Large intestine (tissue), 3 donors: Measurements from ENCODE around the gene FARP1. TPM values are rescaled to one million over a fixed set of nuclear protein-coding genes. Genes with fewer than 3 reads are reported as not detected.
"Not testable (repeated sequence)": the region's sequence is repeated elsewhere in the genome, so short reads cannot be mapped to it uniquely, and the experiment has no call there.

Experiments
- DNase-seq, 2 donors: peaks; one replicate each; pipeline versions ENCODE4 v3.0.0 to v3.0.0-alpha.2; 2013
- H3K27ac ChIP-seq: one replicate; pipeline ENCODE4 v1.5.1; 2013; ENCODE audit warnings: low read length
- H3K27me3 ChIP-seq: 2 replicates; pipeline ENCODE4 v1.6.1; 2013; ENCODE audit warnings: low read length; ENCODE audit not compliant: control insufficient read depth, insufficient read depth
- H3K36me3 ChIP-seq: 2 replicates; pipeline ENCODE4 v1.6.1; 2013; ENCODE audit warnings: low read length; ENCODE audit not compliant: control insufficient read depth, insufficient read depth
- H3K4me1 ChIP-seq: one replicate; pipeline ENCODE4 v1.6.1; 2013; ENCODE audit warnings: low read length; ENCODE audit not compliant: control insufficient read depth, insufficient read depth
- H3K4me3 ChIP-seq: one replicate; pipeline ENCODE4 v1.5.1; 2013; ENCODE audit warnings: low read length
- H3K9me3 ChIP-seq: one replicate; pipeline ENCODE4 v1.6.1; 2013; ENCODE audit warnings: mild to moderate bottlenecking, low read depth, low read length, moderate library complexity; ENCODE audit not compliant: control insufficient read depth
- WGBS: methylation state at CpG from one replicate; pipeline ENCODE4 v1.1.5; 2013; ENCODE audit warnings: low lambda C conversion rate; ENCODE audit not compliant: insufficient coverage; 5-methylcytosine and 5-hydroxymethylcytosine counted together
- polyA plus RNA-seq: library from polyadenylated mRNA; unstranded; fragments of 120-200 nt; gene quantifications from one replicate; pipeline ENCODE4 v1.2.1, GENCODE V29; 2013

FARP1 gene
- polyA plus RNA-seq, 1 donor, result 27.6 TPM

DNA sequence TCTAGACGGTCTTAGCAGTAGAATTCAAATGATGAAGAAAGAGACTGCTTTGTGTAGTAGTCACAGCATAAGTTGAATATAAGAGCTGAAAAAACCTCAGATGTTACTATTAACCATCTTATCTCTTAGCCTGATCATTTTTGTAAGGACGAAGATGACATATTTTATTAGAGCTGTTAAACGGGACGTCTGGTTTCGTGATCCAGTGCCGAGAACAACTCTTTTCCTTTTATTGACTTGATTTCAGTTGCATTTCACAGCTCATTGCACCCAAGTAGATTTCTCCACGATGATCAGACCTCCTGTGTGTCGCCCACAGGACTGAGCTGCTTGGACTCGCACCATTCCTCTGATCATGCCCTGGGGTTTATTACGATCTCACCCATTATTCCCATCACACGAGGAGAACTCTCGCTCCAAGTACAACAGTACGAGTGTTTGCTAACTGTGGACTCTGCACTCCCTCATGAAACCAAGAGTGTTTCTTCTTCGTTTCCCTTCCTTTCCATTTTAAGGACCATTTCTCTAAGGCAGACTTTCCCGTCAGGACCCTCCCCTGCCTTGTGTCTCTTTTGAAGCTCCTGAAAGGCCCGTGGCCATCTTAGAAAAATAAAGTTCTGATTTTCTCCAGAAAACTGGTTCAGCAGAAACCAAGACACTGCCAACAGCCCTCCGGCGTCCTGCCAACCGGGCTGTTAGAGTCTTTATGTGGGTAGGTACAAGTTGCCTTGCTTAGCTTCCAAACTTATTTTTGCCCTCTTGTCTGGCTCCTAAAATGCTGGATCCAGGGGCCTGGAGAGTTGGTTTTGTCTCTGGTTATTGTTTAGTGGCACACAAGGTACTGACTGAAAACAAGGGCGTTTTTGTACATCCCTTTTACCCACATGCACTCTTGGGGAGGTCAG lies 82.4 kb downstream of the FARP1 start:
- Histone ChIP-seq H3K27me3 (no peaks in the 10 kb centered on the region), H3K4me1 (no peaks in the 10 kb centered on the region), H3K27ac (no peak overlapping the region), H3K9me3 (peaks cover 5% of the 10 kb centered on the region), H3K36me3 (no peaks in the 10 kb centered on the region), H3K4me3 (no peak overlapping the region)
- no peak for DNase-seq
- 100% methylated on average over 4 of the region's 20 CpGs for WGBS

DNA sequence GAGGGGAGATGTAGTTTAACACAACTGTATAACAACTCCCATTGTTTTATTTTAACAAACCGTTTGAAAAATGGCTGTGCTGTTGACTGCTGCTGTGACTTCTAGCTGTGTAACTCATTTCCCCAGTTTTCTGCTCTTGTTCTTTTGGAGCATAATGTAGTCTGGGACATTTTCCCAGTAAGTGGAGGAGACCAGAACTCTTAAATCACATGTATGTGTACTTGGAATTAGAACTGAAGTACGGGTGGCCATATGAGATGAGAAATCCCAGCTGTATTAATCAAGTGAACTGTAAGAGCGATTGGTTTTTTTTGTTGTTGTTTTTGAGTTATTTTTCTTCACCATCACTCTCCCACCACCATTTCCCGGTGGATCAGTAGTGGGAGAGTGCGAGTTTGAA lies 83.6 kb downstream of the FARP1 start:
- Histone ChIP-seq H3K27me3 (no peaks in the 10 kb centered on the region), H3K27ac (no peak overlapping the region), H3K36me3 (no peaks in the 10 kb centered on the region), H3K9me3 (peaks cover 5% of the 10 kb centered on the region), H3K4me3 (no peak overlapping the region), H3K4me1 (no peaks in the 10 kb centered on the region)
- DNase-seq, result no peak
- WGBS, result no CpG with 5 or more reads among the region's 5 CpGs

DNA sequence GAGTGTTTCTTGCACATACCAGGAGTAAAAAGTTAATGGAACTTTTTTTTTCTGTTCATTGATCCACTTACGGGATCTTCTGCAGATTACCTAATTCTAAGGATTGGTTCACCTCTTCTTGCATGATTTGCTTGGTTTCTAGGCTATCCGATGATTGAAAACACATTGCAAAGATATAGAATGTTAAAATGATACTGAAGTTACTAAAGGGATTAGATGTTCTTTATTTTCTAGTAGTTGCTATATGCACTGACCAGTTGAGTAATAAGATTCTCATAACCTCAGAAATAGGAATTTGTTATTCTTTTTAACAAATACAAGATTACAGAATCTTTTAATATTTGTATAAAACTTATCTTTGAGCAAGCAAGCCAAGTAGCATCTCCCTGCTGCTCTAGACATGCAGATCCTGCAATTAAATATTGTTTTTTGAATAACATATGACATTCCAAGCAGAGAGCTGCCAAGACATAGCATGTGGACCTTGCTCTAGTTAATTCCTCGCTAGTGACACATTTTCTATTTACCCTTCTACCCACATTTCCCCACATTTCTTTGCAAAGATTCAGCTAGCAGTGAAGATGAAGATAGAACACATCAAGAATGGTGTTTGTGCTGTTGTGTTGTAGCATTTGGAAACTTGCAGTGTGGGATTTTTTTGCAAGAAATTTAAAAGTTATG lies 85.9 kb downstream of the FARP1 start:
- Histone ChIP-seq H3K27me3 (no peaks in the 10 kb centered on the region), H3K9me3 (peaks cover 5% of the 10 kb centered on the region), H3K27ac (no peak overlapping the region), H3K4me1 (no peaks in the 10 kb centered on the region), H3K4me3 (no peak overlapping the region), H3K36me3 (no peaks in the 10 kb centered on the region)
- WGBS, result 100% methylated on average over 1 of the region's 3 CpGs
- no peak for DNase-seq

DNA sequence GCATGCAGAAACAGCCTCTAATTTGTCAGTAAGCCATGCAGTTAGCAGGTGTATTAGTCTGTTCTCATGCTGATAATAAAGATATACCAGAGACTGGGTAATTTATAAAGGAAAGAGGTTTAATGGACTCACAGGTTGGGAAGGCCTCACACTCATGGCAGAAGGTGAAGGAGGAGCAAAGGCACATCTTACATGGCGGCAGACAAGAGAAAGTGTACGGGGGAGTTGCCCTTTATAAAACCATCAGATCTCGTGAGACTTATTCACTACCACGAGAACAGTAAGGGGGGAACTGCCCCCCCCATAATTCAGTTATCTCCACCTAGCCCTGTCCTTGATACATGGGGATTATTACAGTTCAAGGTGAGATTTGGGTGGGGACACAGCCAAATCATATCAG lies 87.9 kb downstream of the FARP1 start:
- not testable (repeated sequence) for H3K27ac ChIP-seq, H3K36me3 ChIP-seq, H3K4me3 ChIP-seq, H3K9me3 ChIP-seq, DNase-seq, H3K27me3 ChIP-seq, H3K4me1 ChIP-seq
- no CpG with 5 or more reads among the region's 4 CpGs for WGBS

DNA sequence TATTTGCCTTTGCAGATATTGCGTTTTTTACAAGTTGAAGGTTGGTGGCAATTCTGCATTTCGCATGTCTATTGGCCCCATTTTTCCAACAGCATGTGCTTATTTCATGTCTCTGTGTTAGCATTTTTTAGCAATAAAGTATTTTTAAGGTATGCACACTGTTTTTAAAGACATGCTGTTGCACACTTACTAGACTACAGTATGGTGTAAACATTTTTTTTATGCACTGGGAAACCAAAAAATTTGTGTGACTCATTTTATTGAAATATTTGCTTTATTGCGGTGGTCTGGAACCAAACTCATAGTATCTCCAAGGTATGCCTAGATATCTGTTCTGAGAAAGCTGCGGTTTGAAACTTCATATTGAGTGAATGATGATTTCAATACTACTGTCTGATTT lies 89.6 kb downstream of the FARP1 start:
- H3K4me3 ChIP-seq, result no peak overlapping the region
- no peaks in the 10 kb centered on the region for H3K36me3 ChIP-seq
- no peaks in the 10 kb centered on the region for H3K4me1 ChIP-seq
- H3K27me3 ChIP-seq, result no peaks in the 10 kb centered on the region
- H3K9me3 ChIP-seq, result peaks cover 3% of the 10 kb centered on the region
- WGBS, result 100% methylated on average over 1 of the region's 4 CpGs
- DNase-seq, result no peak
- no peak overlapping the region for H3K27ac ChIP-seq

DNA sequence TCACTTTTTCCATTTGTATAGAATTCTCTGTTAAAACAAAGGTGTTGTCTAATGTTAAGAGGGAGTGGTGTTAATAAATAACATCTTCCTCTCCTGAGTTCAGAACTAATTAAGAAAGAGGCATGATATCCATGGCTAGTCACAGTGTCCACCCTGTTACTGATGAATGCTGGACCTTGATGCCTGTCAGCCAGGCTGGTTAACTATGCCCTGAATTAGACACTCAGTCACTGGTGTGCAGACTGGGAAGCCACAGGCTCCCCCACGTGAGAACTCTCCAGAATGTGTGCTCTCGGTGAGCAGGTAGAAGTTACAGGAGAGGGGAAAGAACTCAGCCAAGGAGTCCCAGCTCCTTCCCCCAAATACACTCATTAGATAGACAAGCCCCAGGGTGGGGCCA lies 90.2 kb downstream of the FARP1 start:
- H3K9me3 ChIP-seq, result peaks cover 3% of the 10 kb centered on the region
- no peak for DNase-seq
- H3K4me1 ChIP-seq, result no peaks in the 10 kb centered on the region
- no peaks in the 10 kb centered on the region for H3K36me3 ChIP-seq
- H3K27me3 ChIP-seq, result no peaks in the 10 kb centered on the region
- no CpG with 5 or more reads among the region's 2 CpGs for WGBS
- H3K4me3 ChIP-seq, result no peak overlapping the region
- H3K27ac ChIP-seq, result no peak overlapping the region

DNA sequence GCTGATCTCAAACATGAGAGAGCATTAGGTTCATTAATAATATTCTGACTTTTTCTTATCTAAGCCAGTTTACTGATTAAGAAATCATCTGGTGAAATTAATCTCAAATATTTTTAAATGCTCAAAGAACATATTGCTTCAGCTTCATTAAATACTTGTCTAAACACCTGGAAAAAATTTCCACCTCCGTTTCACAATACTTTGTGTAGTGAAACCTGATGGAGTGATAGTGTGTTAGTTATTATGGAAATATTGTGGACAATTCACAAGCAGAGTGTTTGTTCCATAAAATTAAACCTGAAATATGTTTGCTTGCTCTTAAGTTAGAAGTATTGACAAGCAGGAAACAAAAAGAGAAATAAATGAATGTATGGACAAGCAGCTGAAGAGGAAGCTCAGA lies 91.5 kb downstream of the FARP1 start:
- Histone ChIP-seq H3K4me3 (no peak overlapping the region), H3K9me3 (peaks cover 2% of the 10 kb centered on the region), H3K4me1 (no peaks in the 10 kb centered on the region), H3K36me3 (no peaks in the 10 kb centered on the region), H3K27ac (no peak overlapping the region), H3K27me3 (no peaks in the 10 kb centered on the region)
- whole genome bisulfite sequencing, result no CpG with 5 or more reads among the region's 1 CpG
- no peak for DNase-seq

DNA sequence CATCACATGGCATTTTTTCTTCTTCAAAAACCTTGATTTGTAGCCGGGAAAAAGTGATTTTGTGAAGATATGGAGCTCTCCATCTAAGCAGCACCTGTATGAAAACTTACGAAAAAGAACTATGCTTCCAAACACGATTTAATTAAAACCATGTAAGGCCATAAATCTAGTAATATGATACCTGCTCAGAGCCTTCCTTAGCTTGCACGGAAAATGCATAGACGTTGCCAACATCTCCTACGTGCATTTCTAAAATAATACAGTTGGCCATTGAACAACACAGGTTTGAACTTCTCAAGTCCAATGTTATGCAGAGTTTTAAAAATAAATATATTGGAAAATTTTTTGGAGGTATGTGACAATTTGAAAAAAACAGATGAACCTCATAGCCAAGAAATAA lies 93.3 kb downstream of the FARP1 start:
- Histone ChIP-seq H3K4me1 (no peaks in the 10 kb centered on the region), H3K4me3 (no peak overlapping the region), H3K27me3 (no peaks in the 10 kb centered on the region), H3K36me3 (no peaks in the 10 kb centered on the region), H3K27ac (no peak overlapping the region), H3K9me3 (no peaks in the 10 kb centered on the region)
- 93% methylated on average over 3 of the region's 6 CpGs for WGBS
- DNase-seq, result no peak

DNA sequence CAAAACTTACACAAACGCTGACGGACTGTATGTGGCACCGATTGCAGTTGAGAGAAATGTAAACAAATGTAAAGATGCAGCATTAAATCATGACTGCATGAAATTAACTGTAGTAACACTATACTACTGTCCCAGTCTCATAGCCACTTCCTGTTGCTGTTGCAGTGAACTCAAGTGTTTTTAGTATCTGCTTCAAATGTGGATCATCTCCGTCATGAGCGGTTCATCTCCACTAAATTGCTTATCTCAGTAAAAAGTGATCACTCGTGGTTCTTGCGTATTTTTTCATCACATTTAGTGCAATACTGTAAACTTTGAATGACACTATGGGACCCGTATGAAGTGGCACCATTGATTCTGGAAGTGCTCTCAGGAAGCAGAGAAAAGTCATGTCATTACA lies 94.4 kb downstream of the FARP1 start:
- Histone ChIP-seq H3K4me3 (no peak overlapping the region), H3K9me3 (no peaks in the 10 kb centered on the region), H3K27me3 (no peaks in the 10 kb centered on the region), H3K4me1 (no peaks in the 10 kb centered on the region), H3K36me3 (no peaks in the 10 kb centered on the region), H3K27ac (no peak overlapping the region)
- no peak for DNase-seq
- WGBS, result 100% methylated on average over 5 of the region's 8 CpGs

DNA sequence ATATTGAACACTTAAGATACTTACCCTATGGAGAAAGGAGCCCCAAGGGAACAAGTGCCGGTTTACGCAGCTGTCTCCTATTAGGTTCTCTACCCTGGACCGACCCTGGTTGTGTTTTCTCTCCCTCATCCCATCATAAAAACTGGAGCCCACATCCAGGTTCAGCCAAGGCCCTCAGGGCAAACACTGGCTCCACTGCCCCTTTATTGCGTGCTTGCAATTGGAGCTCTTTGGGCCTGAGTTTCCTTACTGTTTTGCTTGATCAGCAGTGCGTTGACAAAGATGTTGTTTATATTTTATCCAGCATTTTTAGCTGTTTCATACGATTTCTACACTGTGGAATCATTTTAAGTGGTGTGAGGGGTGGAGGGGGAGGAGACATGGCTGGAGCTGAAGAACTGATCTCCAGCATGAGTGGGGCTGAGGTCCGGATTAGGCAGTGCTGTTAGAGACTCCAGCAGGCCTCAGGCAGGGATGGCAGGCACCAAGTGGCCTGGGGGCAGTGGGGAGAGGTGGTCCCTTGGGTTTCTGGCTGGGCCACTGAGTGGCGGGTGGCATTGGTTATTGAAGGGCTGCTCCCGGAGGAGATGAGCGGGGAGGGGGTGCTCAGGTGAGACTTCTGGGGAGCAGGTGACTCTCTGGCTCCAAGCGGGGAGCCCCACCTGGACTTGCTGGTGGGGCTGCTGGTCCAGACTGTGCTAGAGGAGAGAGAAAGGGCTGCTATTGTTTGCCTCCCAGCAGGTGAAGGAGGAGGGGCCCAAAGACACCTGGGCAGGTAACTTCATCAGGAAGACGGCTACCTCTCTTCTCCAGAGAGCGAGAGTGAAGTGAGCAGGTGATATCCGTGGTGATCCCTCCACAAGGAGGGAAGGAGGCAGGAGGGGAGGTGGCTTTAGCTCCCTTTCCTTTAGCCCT lies 96.5 kb downstream of the FARP1 start:
- WGBS, result 100% methylated on average over 1 of the region's 14 CpGs
- Histone ChIP-seq H3K4me3 (no peak overlapping the region), H3K27ac (no peak overlapping the region), H3K27me3 (no peaks in the 10 kb centered on the region), H3K36me3 (no peaks in the 10 kb centered on the region), H3K9me3 (no peaks in the 10 kb centered on the region), H3K4me1 (no peaks in the 10 kb centered on the region)
- no peak for DNase-seq
